Motor neuron (in vitro differentiated cells): Measurements from ENCODE around the gene RASIP1. TPM values are rescaled to one million over a fixed set of nuclear protein-coding genes. Genes with fewer than 3 reads are reported as not detected.
"Not testable (repeated sequence)": the region's sequence is repeated elsewhere in the genome, so short reads cannot be mapped to it uniquely, and the experiment has no call there.

Experiments used
- ATAC-seq, 8 experiments: fragments of 200-7000 bp; cut with Tn5 transposase; replicated peaks in 6 of 8; 2 replicates each; pipeline ENCODE4 v1.8.0; 2021; ENCODE audit warnings: mild to moderate bottlenecking in 8 of 8, moderate library complexity in 8 of 8
- H3K27ac ChIP-seq, 2 donors: fragments of 250-450 bp; sonication (Bioruptor Pico); 2 replicates each; pipeline ENCODE4 v1.9.0; 2021; ENCODE audit warnings: antibody characterized with exemption in 2 of 2, mild to moderate bottlenecking in 2 of 2, moderate library complexity in 1 of 2
- H3K4me1 ChIP-seq, 2 donors: fragments of 250-450 bp; sonication (Bioruptor Pico); replicated peaks in 1 of 2; 2 replicates each; pipeline ENCODE4 v1.6.1; 2021; ENCODE audit warnings: antibody characterized with exemption in 2 of 2, mild to moderate bottlenecking in 2 of 2, moderate library complexity in 1 of 2
- H3K4me3 ChIP-seq, 5 donors: fragments of 250-450 bp; sonication (Bioruptor Pico); 2 replicates each; pipeline ENCODE4 v1.9.0; 2021; ENCODE audit warnings: antibody characterized with exemption in 5 of 5, mild to moderate bottlenecking in 5 of 5, moderate library complexity in 4 of 5
- WGBS, 10 experiments: fragments of 450-650 bp; shearing (Covaris generic); methylation state at CpG; one replicate each; pipeline ENCODE4 v1.0.0; 2022; 5-methylcytosine and 5-hydroxymethylcytosine counted together
- in situ Hi-C, 9 experiments: fragments of 400-800 bp; cut with MboI; loops; one replicate each; pipeline ENCODE4 v1.15.0; 2021; ENCODE audit warnings: low sequenced_read_pairs in 9 of 9, low pct_unique_long_range_greater_than_20kb in 2 of 9; ENCODE audit not compliant: unreplicated experiment in 9 of 9
- total RNA-seq, 8 experiments: library from RNA; unstranded; fragments of 300-600 nt; gene quantifications; 2 replicates each; pipeline versions ENCODE4 v1.2.3 to v1.2.4, GENCODE V29; 2022

Gene RASIP1
- total RNA-seq, 8 experiments from 2014 or later = 0.33 to 9.4 (median 0.42) TPM; not detected in 1

DNA sequence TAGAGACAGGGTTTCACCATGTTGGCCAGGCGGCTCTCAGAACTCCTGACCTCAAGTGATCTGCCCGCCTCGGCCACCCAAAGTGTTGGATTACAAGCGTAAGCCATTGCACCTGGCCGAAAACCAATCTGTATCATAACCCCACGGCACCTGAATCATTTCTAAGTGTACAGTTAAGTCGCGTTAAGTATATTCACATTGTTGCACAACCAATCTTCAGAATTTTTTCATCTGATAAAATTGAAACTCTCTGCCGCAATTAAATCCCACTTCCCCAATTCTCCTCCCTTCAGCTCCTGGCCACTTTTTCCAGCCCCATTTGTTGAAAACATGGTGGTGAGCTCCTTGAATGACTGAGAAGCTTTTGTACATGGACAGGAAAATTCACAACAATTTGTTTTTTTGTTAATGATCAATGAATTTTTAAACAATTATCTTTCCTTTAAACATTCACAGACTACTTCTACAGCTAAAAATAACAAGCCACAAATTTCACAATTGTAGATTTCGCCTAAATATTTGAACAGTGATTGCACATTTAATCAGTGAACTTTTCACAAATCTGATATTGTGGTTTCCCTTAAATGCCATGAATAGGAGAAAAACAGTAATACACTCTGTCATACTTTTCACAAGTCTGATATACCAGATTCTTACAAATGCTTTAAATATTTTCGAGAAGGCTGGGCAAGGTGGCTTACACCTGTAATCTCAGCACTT lies 28.7 kb upstream of the RASIP1 start:
- ATAC-seq = no peak
- H3K27ac ChIP-seq = no peak overlapping the region
- no peak overlapping the region for H3K4me3 ChIP-seq
- in situ Hi-C loops = no loop called here
- 66 to 94% (median 82%) methylated on average over 3 to 11 of the region's 11 CpGs for WGBS, 10 experiments
- H3K4me1 ChIP-seq = no peaks in the 10 kb centered on the region

DNA sequence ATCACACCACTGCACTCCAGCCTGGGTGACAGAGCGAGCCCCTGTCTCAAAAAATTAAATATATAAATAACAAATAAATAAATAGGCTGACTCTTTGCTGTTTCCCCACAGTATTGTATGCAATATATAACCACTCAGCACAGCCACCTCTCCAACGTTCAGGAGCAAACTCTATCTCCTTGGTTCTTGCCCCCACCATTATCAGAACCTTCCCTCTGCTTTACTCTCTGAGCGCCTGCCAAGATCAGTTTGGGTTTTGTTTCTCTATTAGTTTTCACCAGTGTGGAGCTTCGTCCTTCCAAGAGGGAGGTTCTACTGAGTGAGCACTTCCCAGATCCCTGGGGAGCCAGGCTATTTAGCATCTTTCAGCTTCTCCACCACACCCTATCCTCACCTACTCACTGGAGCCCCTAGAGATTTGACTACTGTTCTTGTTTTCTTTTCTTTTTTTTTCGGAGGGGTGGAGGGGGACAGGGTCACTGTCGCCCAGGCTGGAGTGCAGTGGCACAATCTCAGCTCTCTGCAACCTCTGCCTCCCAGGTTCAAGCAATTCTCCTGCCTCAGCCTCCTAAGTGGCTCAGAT lies 27.9 kb upstream of the RASIP1 start:
- H3K4me1 ChIP-seq, in situ Hi-C loops, H3K27ac ChIP-seq, H3K4me3 ChIP-seq: not testable (repeated sequence)
- ATAC-seq = peak in 3 of 8 experiments; percentile 71 to 90 (median 76)
- 0 to 71% (median 34%) methylated on average over 1 to 4 of the region's 6 CpGs; no CpG with 5 or more reads in 1 of the 10 experiments for WGBS, 10 experiments

DNA sequence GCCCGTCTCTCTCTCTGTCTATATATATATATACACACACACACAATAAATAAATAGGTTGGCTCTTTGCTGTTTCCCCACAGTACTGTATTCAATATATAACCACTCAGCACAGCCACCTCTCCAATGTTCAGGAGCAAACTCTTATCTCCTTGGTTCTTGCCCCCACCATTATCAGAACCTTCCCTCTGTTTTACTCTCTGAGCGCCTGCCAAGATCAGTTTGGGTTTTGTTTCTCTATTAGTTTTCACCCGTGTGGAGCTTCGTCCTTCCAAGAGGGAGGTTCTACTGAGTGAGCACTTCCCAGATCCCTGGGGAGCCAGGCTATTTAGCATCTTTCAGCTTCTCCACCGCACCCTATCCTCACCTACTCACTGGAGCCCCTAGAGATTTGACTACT lies 25.4 kb upstream of the RASIP1 start:
- H3K4me3 ChIP-seq, H3K4me1 ChIP-seq, H3K27ac ChIP-seq, in situ Hi-C loops: not testable (repeated sequence)
- WGBS, 10 experiments = 0 to 53% (median 28%) methylated on average over 1 to 4 of the region's 5 CpGs; no CpG with 5 or more reads in 5 of the 10 experiments
- peak in 1 of 8 experiments; percentile 29 for ATAC-seq

DNA sequence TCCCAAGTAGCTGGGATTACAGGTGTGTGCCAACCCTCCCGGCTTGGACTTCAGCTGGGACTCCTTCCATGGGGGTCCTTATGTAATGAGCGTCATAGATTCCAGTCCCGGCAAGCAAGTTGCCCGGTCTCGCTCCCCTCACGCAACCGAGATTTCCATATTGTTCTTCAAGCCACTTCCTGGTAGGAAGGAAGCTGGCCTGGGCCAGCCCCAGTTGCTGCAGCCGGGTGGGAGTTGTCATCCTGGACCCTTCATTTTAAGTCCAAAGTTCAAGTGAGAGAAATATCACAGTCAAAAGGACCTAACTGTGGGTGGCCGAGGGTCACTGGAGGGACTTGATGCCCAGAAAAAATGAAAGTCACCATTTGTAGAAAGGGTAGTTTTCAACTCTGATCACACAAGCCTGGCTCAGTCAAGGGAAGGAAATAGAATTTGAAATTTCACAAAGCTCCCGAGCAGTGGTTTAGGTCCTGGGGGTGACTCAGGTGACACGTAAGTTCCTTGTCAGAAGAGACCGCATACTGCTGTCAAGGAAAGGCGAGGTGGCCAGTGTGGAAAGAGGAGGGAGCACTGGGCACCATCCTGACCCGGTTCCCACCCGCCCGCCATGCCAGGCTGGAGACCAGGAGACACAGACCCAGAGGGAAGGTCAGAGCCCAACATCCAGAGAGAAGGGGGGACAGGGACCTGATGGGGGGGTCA lies 20.2 kb upstream of the RASIP1 start:
- Histone ChIP-seq H3K27ac (no peak overlapping the region), H3K4me3 (no peak overlapping the region), H3K4me1 (no peaks in the 10 kb centered on the region)
- in situ Hi-C loops = no loop called here
- WGBS, 10 experiments = 17 to 100% (median 75%) methylated on average over 1 to 13 of the region's 16 CpGs; no CpG with 5 or more reads in 1 of the 10 experiments
- ATAC-seq = no peak

DNA sequence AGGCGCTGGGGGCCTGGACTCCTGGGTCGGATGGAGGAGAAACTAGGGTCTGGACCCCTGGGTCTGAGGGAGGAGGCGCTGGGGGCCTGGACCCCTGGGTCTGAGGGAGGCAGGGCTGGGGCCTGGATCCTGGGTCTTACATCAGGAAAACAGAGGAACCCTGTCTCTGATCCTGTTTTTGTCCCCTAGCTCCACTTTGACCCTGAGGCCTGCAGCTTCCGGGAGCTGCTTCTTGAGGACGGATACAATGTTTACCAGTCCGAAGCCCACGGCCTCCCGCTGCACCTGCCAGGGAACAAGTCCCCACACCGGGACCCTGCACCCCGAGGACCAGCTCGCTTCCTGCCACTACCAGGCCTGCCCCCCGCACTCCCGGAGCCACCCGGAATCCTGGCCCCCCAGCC lies 17.3 kb upstream of the RASIP1 start:
- H3K4me1 ChIP-seq = peaks cover 0 to 6% of the 10 kb centered on the region in 2 donors
- no peak overlapping the region for H3K4me3 ChIP-seq
- no peak for ATAC-seq
- H3K27ac ChIP-seq = no peak overlapping the region
- in situ Hi-C loops = no loop called here
- WGBS, 10 experiments = 50% methylated on average over 3 of the region's 14 CpGs; no CpG with 5 or more reads in 9 of the 10 experiments

DNA sequence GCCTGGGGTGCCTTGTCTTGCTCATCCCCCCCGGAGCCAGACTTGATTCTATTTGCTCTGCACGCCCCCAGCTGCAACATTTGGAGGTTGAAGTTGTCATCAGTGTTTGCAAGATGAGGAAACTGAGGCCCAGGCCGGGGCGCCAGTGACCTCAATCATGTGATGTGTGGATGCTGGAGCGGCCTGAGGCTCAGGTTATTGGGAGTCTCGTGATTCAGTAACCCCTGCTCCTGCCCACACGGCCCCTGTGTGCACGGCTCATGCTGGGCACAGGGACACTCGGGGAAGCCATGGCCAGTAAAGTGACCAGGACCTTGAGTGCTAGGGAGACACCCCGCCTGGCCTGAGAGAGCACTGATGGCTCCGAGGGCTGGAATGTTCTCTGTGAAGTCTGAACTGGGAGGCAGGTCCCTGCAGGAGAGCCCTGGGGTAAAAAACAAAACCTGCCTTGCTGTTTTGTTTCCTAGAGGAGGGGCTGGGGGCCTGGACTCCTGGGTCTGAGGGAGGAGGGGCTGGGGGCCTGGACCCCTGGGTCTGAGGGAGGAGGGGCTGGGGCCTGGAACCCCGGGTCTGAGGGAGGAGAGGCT lies 16.8 kb upstream of the RASIP1 start:
- no peak overlapping the region for H3K27ac ChIP-seq
- ATAC-seq = no peak
- no peak overlapping the region for H3K4me3 ChIP-seq
- peaks cover 2 to 6% of the 10 kb centered on the region in 2 donors for H3K4me1 ChIP-seq
- in situ Hi-C loops = no loop called here
- 30 to 100% (median 92%) methylated on average over 1 to 7 of the region's 12 CpGs; no CpG with 5 or more reads in 5 of the 10 experiments for WGBS, 10 experiments

DNA sequence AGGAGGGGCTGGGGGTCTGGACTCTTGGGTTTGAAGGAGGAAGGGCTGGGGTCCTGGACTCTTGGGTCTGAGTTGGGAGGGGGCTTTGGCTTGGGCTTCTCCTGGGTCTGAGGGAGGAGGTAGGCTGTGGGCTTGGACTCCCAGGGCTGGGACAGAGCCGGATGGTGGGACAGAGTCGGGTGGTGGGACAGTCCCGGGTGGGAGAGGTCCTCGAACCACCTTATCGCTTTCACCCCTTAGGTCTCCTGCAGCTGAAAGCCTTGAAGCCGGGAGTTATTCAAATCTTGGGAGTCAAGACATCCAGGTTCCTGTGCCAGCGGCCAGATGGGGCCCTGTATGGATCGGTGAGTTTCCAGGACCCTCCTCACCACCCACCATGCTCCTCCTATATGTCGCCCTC lies 16.3 kb upstream of the RASIP1 start:
- WGBS, 10 experiments = 66 to 73% methylated on average over 2 to 6 of the region's 9 CpGs; no CpG with 5 or more reads in 8 of the 10 experiments
- Histone ChIP-seq H3K4me1 (peaks cover 4 to 6% of the 10 kb centered on the region in 2 donors), H3K4me3 (no peak overlapping the region), H3K27ac (no peak overlapping the region)
- in situ Hi-C loops = no loop called here
- no peak for ATAC-seq

DNA sequence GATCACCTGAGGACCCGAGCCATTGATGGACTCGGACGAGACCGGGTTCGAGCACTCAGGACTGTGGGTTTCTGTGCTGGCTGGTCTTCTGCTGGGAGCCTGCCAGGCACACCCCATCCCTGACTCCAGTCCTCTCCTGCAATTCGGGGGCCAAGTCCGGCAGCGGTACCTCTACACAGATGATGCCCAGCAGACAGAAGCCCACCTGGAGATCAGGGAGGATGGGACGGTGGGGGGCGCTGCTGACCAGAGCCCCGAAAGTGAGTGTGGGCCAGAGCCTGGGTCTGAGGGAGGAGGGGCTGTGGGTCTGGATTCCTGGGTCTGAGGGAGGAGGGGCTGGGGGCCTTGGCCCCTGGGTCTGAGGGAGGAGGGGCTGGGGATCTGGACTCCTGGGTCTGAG lies 15.8 kb upstream of the RASIP1 start:
- no peak for ATAC-seq
- Histone ChIP-seq H3K4me1 (peaks cover 4 to 6% of the 10 kb centered on the region in 2 donors), H3K4me3 (no peak overlapping the region), H3K27ac (no peak overlapping the region)
- in situ Hi-C loops = no loop called here
- 85 to 93% (median 87%) methylated on average over 3 to 5 of the region's 11 CpGs; no CpG with 5 or more reads in 7 of the 10 experiments for WGBS, 10 experiments

DNA sequence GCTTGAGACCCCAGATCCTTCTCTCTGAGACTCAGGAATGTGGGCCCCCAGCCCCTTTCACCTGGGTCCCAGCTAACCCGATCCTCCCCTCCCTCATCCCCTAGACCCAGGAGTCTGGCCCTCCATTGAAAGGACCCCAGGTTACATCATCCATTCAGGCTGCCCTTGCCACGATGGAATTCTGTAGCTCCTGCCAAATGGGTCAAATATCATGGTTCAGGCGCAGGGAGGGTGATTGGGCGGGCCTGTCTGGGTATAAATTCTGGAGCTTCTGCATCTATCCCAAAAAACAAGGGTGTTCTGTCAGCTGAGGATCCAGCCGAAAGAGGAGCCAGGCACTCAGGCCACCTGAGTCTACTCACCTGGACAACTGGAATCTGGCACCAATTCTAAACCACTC lies 15.4 kb upstream of the RASIP1 start:
- H3K27ac ChIP-seq = no peak overlapping the region
- in situ Hi-C loops = no loop called here
- H3K4me3 ChIP-seq = no peak overlapping the region
- no peak for ATAC-seq
- WGBS, 10 experiments = 80 to 100% methylated on average over 1 of the region's 5 CpGs; no CpG with 5 or more reads in 8 of the 10 experiments
- peaks cover 4 to 6% of the 10 kb centered on the region in 2 donors for H3K4me1 ChIP-seq

DNA sequence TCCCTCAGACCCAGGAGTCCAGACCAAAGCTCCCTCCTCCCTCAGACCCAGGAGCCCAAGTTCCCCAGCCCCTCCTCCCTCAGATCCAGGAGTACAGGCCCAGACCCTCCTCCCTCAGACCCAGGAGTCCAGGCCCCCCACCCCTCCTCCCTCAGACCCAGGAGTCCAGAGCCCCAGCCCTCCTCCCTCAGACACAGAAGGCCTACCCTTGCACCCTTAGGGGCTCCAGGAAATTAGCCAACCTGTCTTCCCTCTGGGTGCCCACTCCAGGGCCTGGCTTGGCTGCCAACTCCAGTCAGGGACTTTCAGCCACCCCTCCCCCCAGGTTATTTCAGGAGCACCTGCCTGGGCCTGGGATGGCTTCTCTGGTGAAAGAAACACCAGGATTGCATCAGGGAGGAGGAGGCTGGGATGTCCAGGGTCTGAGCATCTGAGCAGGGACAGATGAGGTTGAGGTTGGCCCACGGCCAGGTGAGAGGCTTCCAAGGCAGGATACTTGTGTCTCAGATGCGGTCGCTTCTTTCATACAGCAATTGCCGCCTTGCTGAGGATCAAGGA lies 14.8 kb upstream of the RASIP1 start, which contains the start of gene FGF21:
FGF21 (plus strand) TSS at position 441 of the 558 bp plus-strand sequence. CDS start 713 bp downstream, outside the sequence.
- Histone ChIP-seq H3K4me1 (peaks cover 4 to 6% of the 10 kb centered on the region in 2 donors), H3K4me3 (no peak within 1 kb of the TSS), H3K27ac (no peak within 1 kb of the TSS)
- ATAC-seq = peak in 2 of 8 experiments; percentile 3 to 31
- WGBS, 10 experiments = 67 to 86% methylated on average over 3 of the region's 4 CpGs; no CpG with 5 or more reads in 8 of the 10 experiments
- in situ Hi-C loops = no loop called here

DNA sequence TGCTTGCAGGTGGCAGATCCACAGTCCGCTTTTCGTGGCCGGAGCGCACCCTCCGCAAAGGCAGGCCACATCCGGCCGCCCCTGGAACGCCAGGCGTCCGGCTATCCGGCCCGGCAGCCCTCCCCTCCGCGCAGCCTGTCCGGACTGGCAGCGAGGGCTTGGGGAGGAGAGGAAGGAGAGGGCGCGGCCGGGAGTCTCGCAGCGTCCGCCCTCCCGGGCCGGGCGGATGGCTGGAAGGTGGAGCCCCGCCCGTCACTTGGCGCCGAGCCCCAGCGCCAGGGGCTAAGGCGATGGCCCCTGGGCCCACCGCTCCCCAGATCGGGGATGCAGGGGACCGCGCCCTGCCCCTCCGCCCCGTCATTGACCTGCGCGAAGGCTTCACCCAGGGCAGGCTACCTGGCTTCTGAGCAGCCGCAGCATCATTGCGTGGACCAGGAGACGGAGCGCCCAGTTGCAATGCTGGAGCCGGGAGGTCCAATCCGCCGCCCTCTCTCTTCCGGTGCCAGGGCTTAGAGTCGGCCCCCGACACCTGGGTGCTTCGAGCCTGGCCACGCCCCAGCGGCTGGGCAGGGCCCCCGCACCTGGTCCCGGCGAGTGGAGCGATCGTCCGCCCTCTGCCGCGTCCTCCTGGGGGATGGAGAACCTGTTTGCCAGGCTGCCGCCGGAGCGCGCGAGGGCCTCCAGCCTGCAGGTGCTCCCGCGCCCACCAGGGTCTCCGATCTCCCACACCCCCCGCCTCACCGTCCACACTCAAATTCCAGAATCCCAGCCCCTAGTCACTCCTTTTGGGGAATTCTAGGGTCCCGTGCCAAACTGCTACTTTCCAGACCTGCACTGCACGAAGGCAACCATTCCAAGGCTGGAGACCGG lies 12.3 kb upstream of the RASIP1 start, which contains the start of gene FUT1:
FUT1 (minus strand) TSS at position 146 of the 870 bp plus-strand sequence. CDS start 1,360 bp downstream, outside the sequence.
- WGBS, 10 experiments = 3 to 10% (median 9%) methylated on average over 5 to 14 of the region's 73 CpGs; no CpG with 5 or more reads in 6 of the 10 experiments
- in situ Hi-C loops = no loop called here
- Histone ChIP-seq H3K4me1 (peaks cover 4 to 6% of the 10 kb centered on the region in 2 donors), H3K4me3 (peak within 1 kb of the TSS; percentile 19 to 31 (median 25)), H3K27ac (no peak within 1 kb of the TSS)
- ATAC-seq = peak; percentile 76 to 98 (median 86)
